Neutrophil (primary cell): Measurements from ENCODE around the gene TPO.

Source experiments
- H3K27ac ChIP-seq: fragments of 200-600 bp; sonication (generic); 2 replicates; pipeline ENCODE4 v1.5.1; 2016; ENCODE audit warnings: mild to moderate bottlenecking, moderate library complexity
- H3K27me3 ChIP-seq: fragments of 200-600 bp; sonication (generic); 2 replicates; pipeline ENCODE4 v1.6.0; 2016; ENCODE audit warnings: mild to moderate bottlenecking
- H3K36me3 ChIP-seq: fragments of 200-600 bp; sonication (generic); 2 replicates; pipeline ENCODE4 v1.5.1; 2017
- H3K4me1 ChIP-seq, 2 experiments: fragments of 200-600 bp in 1 of 2; sonication (generic) in 1 of 2; 1 replicate in 1 of 2; 2 replicates in 1 of 2; pipeline versions ENCODE4 v1.5.1 to v1.6.1; 2013 to 2016; ENCODE audit warnings: low read depth in 1 of 2, low read length in 1 of 2, mild to moderate bottlenecking in 1 of 2, moderate library complexity in 1 of 2; ENCODE audit not compliant: control insufficient read depth in 1 of 2, insufficient read depth in 1 of 2
- H3K4me3 ChIP-seq, 2 experiments: fragments of 200-600 bp in 1 of 2; sonication (generic) in 1 of 2; 1 replicate in 1 of 2; 2 replicates in 1 of 2; pipeline ENCODE4 v1.5.1; 2013 to 2016; ENCODE audit warnings: low read depth in 1 of 2, low read length in 1 of 2, mild to moderate bottlenecking in 1 of 2, moderate library complexity in 1 of 2
- H3K9me3 ChIP-seq: fragments of 200-600 bp; sonication (generic); 2 replicates; pipeline ENCODE4 v1.5.1; 2016
- CTCF ChIP-seq: fragments of 200-600 bp; sonication (generic); IDR thresholded peaks from 2 replicates; pipeline ENCODE4 v1.5.1; 2016; ENCODE audit warnings: antibody characterized with exemption

The TPO gene

GRCh38 chr2:1510176-1510575 is 96.9 kb downstream of the TPO start:
- Histone ChIP-seq H3K27ac (no peak overlapping the region), H3K36me3 (no peaks in the 10 kb centered on the region), H3K9me3 (no peaks in the 10 kb centered on the region), H3K27me3 (no peaks in the 10 kb centered on the region), H3K4me3 (no peak overlapping the region), H3K4me1 (no peaks in the 10 kb centered on the region)
- TF ChIP-seq CTCF, result no peak

- no peaks in the 10 kb centered on the region for H3K36me3 ChIP-seq
- no peaks in the 10 kb centered on the region for H3K4me1 ChIP-seq
- H3K27me3 ChIP-seq, result no peaks in the 10 kb centered on the region
- TF ChIP-seq CTCF, result no peak
- H3K9me3 ChIP-seq, result no peaks in the 10 kb centered on the region
- no peak overlapping the region for H3K27ac ChIP-seq
- no peak overlapping the region for H3K4me3 ChIP-seq
Observed at GRCh38 chr2:1511455-1511854, 98.2 kb downstream of the TPO start.

GRCh38 chr2:1512321-1513289 is 99.3 kb downstream of the TPO start:
- TF ChIP-seq CTCF, result no peak
- no peaks in the 10 kb centered on the region for H3K9me3 ChIP-seq
- H3K27ac ChIP-seq, result no peak overlapping the region
- no peaks in the 10 kb centered on the region for H3K36me3 ChIP-seq
- H3K4me1 ChIP-seq, result no peaks in the 10 kb centered on the region
- H3K27me3 ChIP-seq, result no peaks in the 10 kb centered on the region
- H3K4me3 ChIP-seq, result no peak overlapping the region

- H3K27ac ChIP-seq, result no peak overlapping the region
- H3K36me3 ChIP-seq, result no peaks in the 10 kb centered on the region
- TF ChIP-seq CTCF, result no peak
- no peak overlapping the region for H3K4me3 ChIP-seq
- H3K9me3 ChIP-seq, result no peaks in the 10 kb centered on the region
- H3K27me3 ChIP-seq, result no peaks in the 10 kb centered on the region
- no peaks in the 10 kb centered on the region for H3K4me1 ChIP-seq
Observed at GRCh38 chr2:1514391-1515072, 101.3 kb downstream of the TPO start.

- H3K9me3 ChIP-seq, result no peaks in the 10 kb centered on the region
- no peaks in the 10 kb centered on the region for H3K4me1 ChIP-seq
- no peak for TF ChIP-seq CTCF
- no peaks in the 10 kb centered on the region for H3K36me3 ChIP-seq
- no peak overlapping the region for H3K4me3 ChIP-seq
- no peaks in the 10 kb centered on the region for H3K27me3 ChIP-seq
- H3K27ac ChIP-seq, result no peak overlapping the region
Observed at GRCh38 chr2:1515073-1515430, 101.8 kb downstream of the TPO start.
